ENCODE data around the gene ZNF487.

DNA sequence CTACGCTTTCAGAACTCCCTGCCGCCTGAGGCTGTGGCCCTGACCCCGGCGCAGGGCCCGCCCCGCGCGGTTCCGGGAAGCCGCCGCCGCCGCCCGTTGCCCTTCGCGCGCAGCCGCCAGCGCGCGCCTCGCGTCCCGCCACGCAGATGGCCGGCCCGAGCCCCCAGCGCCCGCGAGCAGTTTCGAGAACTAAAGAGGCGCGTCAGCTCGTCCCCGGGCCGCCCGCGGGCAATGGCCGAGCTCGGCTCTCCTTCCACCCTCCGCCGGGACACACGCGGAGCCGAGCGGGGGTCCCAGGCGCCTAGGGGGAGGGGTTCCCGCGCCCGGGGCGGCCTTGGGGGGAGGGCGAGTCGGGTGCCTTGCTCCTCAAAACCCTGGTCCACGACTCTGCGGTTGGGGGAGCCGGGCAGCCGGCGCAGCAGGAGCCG is 29.7 kb upstream of the ZNF487 start:
- no peak for TF ChIP-seq EGR1 (IDR thresholded peaks at IDR 0.05; ENCODE audit: low read depth)
- TF ChIP-seq, protein P1, sequence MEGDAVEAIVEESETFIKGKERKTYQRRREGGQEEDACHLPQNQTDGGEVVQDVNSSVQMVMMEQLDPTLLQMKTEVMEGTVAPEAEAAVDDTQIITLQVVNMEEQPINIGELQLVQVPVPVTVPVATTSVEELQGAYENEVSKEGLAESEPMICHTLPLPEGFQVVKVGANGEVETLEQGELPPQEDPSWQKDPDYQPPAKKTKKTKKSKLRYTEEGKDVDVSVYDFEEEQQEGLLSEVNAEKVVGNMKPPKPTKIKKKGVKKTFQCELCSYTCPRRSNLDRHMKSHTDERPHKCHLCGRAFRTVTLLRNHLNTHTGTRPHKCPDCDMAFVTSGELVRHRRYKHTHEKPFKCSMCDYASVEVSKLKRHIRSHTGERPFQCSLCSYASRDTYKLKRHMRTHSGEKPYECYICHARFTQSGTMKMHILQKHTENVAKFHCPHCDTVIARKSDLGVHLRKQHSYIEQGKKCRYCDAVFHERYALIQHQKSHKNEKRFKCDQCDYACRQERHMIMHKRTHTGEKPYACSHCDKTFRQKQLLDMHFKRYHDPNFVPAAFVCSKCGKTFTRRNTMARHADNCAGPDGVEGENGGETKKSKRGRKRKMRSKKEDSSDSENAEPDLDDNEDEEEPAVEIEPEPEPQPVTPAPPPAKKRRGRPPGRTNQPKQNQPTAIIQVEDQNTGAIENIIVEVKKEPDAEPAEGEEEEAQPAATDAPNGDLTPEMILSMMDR (IDR thresholded peaks at IDR 0.05 in 2 of 3, conservative IDR thresholded peaks at IDR 0.05 in 1 of 3; ENCODE audit: borderline replicate concordance in 1 of 3, insufficient read depth in 1 of 3, low read depth in 2 of 3, low read length in 2 of 3) = no peak
- no peak for TF ChIP-seq POLR2AphosphoS5 (IDR thresholded peaks at IDR 0.05; ENCODE audit: low read depth, low read length)
- TF ChIP-seq REST (IDR thresholded peaks at IDR 0.05; ENCODE audit: low read depth) = no peak
- TF ChIP-seq POLR2A (IDR thresholded peaks at IDR 0.05; ENCODE audit: borderline replicate concordance, extremely low read depth, insufficient read depth, insufficient read length) = no peak
- TF ChIP-seq RAD21 (IDR thresholded peaks at IDR 0.05; ENCODE audit: low read depth) = no peak
- no peak; the same call in 1 of the 2 replicates for TF ChIP-seq ZFX (IDR thresholded peaks at IDR 0.05)
- TF ChIP-seq EZH2 (IDR thresholded peaks at IDR 0.05) = no peak
- TF ChIP-seq SP1 (IDR thresholded peaks at IDR 0.05; ENCODE audit: low read depth) = no peak
- TF ChIP-seq YY1 (IDR thresholded peaks at IDR 0.05; ENCODE audit: extremely low read depth, insufficient replicate concordance, low read depth, low read length) = no peak
- TF ChIP-seq, protein P2, sequence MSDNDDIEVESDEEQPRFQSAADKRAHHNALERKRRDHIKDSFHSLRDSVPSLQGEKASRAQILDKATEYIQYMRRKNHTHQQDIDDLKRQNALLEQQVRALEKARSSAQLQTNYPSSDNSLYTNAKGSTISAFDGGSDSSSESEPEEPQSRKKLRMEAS (IDR thresholded peaks at IDR 0.05) = no peak
- TF ChIP-seq EZH2phosphoT487 (IDR thresholded peaks at IDR 0.05; ENCODE audit: borderline replicate concordance) = no peak

All from HCT116 (cell line).